Aorta (tissue), 5 donors: ENCODE data around the gene MAVS. TPM values are rescaled to one million over a fixed set of nuclear protein-coding genes. Genes with fewer than 3 reads are reported as not detected.
A peak's percentile ranks its signal among the peaks of the same experiment; 100 is the strongest.

Source experiments
- ATAC-seq: fragments of 200-7000 bp; cut with Tn5 transposase; one replicate; pipeline ENCODE4 v1.9.1; 2022; ENCODE audit warnings: moderate library complexity; ENCODE audit not compliant: low FRiP score
- DNase-seq, 2 donors: peaks; one replicate each; pipeline ENCODE4 v3.0.0-alpha.2; 2020
- H3K27ac ChIP-seq, 2 donors: one replicate each; pipeline ENCODE4 v1.5.1; 2013; ENCODE audit warnings: low read length in 2 of 2, mild to moderate bottlenecking in 2 of 2, moderate library complexity in 2 of 2, control low read depth in 1 of 2, inconsistent platforms in 1 of 2, low read depth in 1 of 2
- H3K27me3 ChIP-seq, 2 donors: one replicate each; pipeline ENCODE4 v1.6.1; 2013; ENCODE audit warnings: control low read depth in 1 of 2, low read length in 1 of 2, mild to moderate bottlenecking in 1 of 2, moderate library complexity in 1 of 2; ENCODE audit not compliant: insufficient read depth in 2 of 2, control insufficient read depth in 1 of 2
- H3K36me3 ChIP-seq, 2 donors: one replicate each; pipeline ENCODE4 v1.6.1; 2013; ENCODE audit warnings: control low read depth in 1 of 2, low read length in 1 of 2, mild to moderate bottlenecking in 1 of 2; ENCODE audit not compliant: insufficient read depth in 2 of 2, control insufficient read depth in 1 of 2
- H3K4me1 ChIP-seq, 2 donors: one replicate each; pipeline ENCODE4 v1.6.1; 2013; ENCODE audit warnings: low read length in 2 of 2, control low read depth in 1 of 2, mild to moderate bottlenecking in 1 of 2, moderate library complexity in 1 of 2; ENCODE audit not compliant: insufficient read depth in 2 of 2, control insufficient read depth in 1 of 2
- H3K4me3 ChIP-seq, 2 donors: one replicate each; pipeline ENCODE4 v1.5.1; 2013; ENCODE audit warnings: low read length in 2 of 2, control low read depth in 1 of 2, mild to moderate bottlenecking in 1 of 2
- H3K9me3 ChIP-seq: one replicate; pipeline ENCODE4 v1.6.1; 2013; ENCODE audit warnings: mild to moderate bottlenecking, low read length; ENCODE audit not compliant: control insufficient read depth
- WGBS, 2 donors: extraction: QIAGEN DNeasy Blood & Tissue Kit; methylation state at CpG; one replicate each; pipeline ENCODE4 v1.1.7; 2013; 5-methylcytosine and 5-hydroxymethylcytosine counted together
- intact Hi-C, 2 donors: fragments of 100-400 bp; cut with DNase I; formaldehyde crosslinking; loops; one replicate each; pipeline versions ENCODE4 v1.14.2 to v1.15.0; 2022
- long read RNA-seq, 2 donors: library from polyadenylated mRNA; unstranded; transcript quantifications; one replicate each; pipeline ENCODE4 v2.0.0, GENCODE V29; 2020 to 2021
- polyA plus RNA-seq, 2 donors: library from polyadenylated mRNA; stranded (reverse); fragments of 200-250 nt; gene quantifications; one replicate each; pipeline ENCODE4 v1.2.3, GENCODE V29; 2013
- total RNA-seq, 2 donors: library from RNA; stranded (reverse); fragmentation: NEBNext Ultra II Directional; extraction: Animal tissue kit (Norgen Biotek cat#: 25700); gene quantifications; one replicate each; pipeline ENCODE4 v1.2.1, GENCODE V29; 2021
- donor health status: healthy with polysubstance abuse.
- donor health status: Bipolar disorder and iron deficiency.
- donor health status: DM: no; HTN: no; CAD: no.
- donor health status: DM: no; HTN: no; CAD: no.
- donor health status: DM: yes; HTN: yes; CAD: no.

The MAVS gene
- total RNA-seq (10 to 100 TPM; 33.4 to 36.1 TPM), polyA plus RNA-seq (10 to 100 TPM; 11.1 to 14.6 TPM)
- long read RNA-seq, donor 1, full-length matches to known transcripts = 19 of 63 reads
- long read RNA-seq, donor 1, partial matches to known transcripts = 8 of 63 reads
- long read RNA-seq, donor 1, other reads (novel, unspliced or antisense) = 36 of 63 reads
- long read RNA-seq, donor 2, full-length matches to known transcripts = 1 of 27 reads
- long read RNA-seq, donor 2, partial matches to known transcripts = 1 of 27 reads
- long read RNA-seq, donor 2, other reads (novel, unspliced or antisense) = 25 of 27 reads

GRCh38 chr20:3846740-3847428, at the start of gene MAVS:
Gene MAVS (plus strand): TSS chr20:3846834. CDS start chr20:3854625, 7,791 bp downstream.
- no peaks in the 10 kb centered on the region for H3K4me1 ChIP-seq
- H3K4me3 ChIP-seq = peak within 1 kb of the TSS; percentile 22 to 92
- no peaks in the 10 kb centered on the region for H3K9me3 ChIP-seq
- H3K27me3 ChIP-seq = no peaks in the 10 kb centered on the region
- H3K27ac ChIP-seq = peak within 1 kb of the TSS; percentile 71 to 77
- 0% methylated on average over 50 to 72 of the region's 72 CpGs for WGBS, 2 donors
- intact Hi-C loops = loop anchor here (10.0 kb wide), 3 partner anchors 62 to 172 kb away; partner anchors contain the start of genes ADAM33 (in 1 of the 2), CENPB (in 1 of the 2) and SPEF1 (in 1 of the 2)
- DNase-seq = peak; percentile 92 to 96
- H3K36me3 ChIP-seq = no peaks in the 10 kb centered on the region
- peak; percentile 97 for ATAC-seq

GRCh38 chr20:3797226-3797545, 49.4 kb upstream of the MAVS start:
- intact Hi-C loops = no loop called here
- Histone ChIP-seq H3K9me3 (no peaks in the 10 kb centered on the region), H3K27me3 (no peaks in the 10 kb centered on the region), H3K4me1 (no peaks in the 10 kb centered on the region), H3K4me3 (no peak overlapping the region), H3K36me3 (no peaks in the 10 kb centered on the region), H3K27ac (no peak overlapping the region)
- DNase-seq (no peak), ATAC-seq (no peak)
- WGBS, 2 donors = 82 to 86% methylated on average over 5 of the region's 5 CpGs

GRCh38 chr20:3797592-3798372, 48.9 kb upstream of the MAVS start:
- Histone ChIP-seq H3K27ac (no peak overlapping the region), H3K27me3 (no peaks in the 10 kb centered on the region), H3K4me3 (no peak overlapping the region), H3K9me3 (no peaks in the 10 kb centered on the region), H3K36me3 (no peaks in the 10 kb centered on the region), H3K4me1 (no peaks in the 10 kb centered on the region)
- ATAC-seq = no peak
- intact Hi-C loops = no loop called here
- 78 to 79% methylated on average over 19 of the region's 19 CpGs for WGBS, 2 donors
- DNase-seq = peak in 1 of 2 donors; percentile 40

- H3K27ac ChIP-seq = no peak overlapping the region
- no peak for ATAC-seq
- intact Hi-C loops = no loop called here
- no peaks in the 10 kb centered on the region for H3K4me1 ChIP-seq
- 48 to 60% methylated on average over 5 of the region's 5 CpGs for WGBS, 2 donors
- no peak for DNase-seq
- H3K9me3 ChIP-seq = no peaks in the 10 kb centered on the region
- H3K4me3 ChIP-seq = no peak overlapping the region
- peaks cover 0 to 2% of the 10 kb centered on the region in 2 donors for H3K36me3 ChIP-seq
- H3K27me3 ChIP-seq = no peaks in the 10 kb centered on the region
Measured at GRCh38 chr20:3798373-3798768, 48.3 kb upstream of the MAVS start.

GRCh38 chr20:3798908-3799248, 47.8 kb upstream of the MAVS start:
- no peak for ATAC-seq
- intact Hi-C loops = no loop called here
- no peaks in the 10 kb centered on the region for H3K4me1 ChIP-seq
- H3K27me3 ChIP-seq = no peaks in the 10 kb centered on the region
- H3K36me3 ChIP-seq = peaks cover 0 to 2% of the 10 kb centered on the region in 2 donors
- peak in 1 of 2 donors; percentile 39 for DNase-seq
- H3K9me3 ChIP-seq = no peaks in the 10 kb centered on the region
- 50 to 55% methylated on average over 3 of the region's 3 CpGs for WGBS, 2 donors
- no peak overlapping the region for H3K27ac ChIP-seq
- no peak overlapping the region for H3K4me3 ChIP-seq

GRCh38 chr20:3800256-3800877, 46.3 kb upstream of the MAVS start:
- no peak overlapping the region for H3K4me3 ChIP-seq
- H3K27me3 ChIP-seq = no peaks in the 10 kb centered on the region
- H3K9me3 ChIP-seq = no peaks in the 10 kb centered on the region
- no peak overlapping the region for H3K27ac ChIP-seq
- intact Hi-C loops = no loop called here
- H3K36me3 ChIP-seq = peaks cover 0 to 4% of the 10 kb centered on the region in 2 donors
- H3K4me1 ChIP-seq = no peaks in the 10 kb centered on the region
- no peak for DNase-seq
- WGBS, 2 donors = 91% methylated on average over 17 to 18 of the region's 18 CpGs
- ATAC-seq = no peak

- ATAC-seq (no peak), DNase-seq (peak in 1 of 2 donors; percentile 42)
- Histone ChIP-seq H3K4me1 (no peaks in the 10 kb centered on the region), H3K9me3 (no peaks in the 10 kb centered on the region), H3K27me3 (no peaks in the 10 kb centered on the region), H3K27ac (no peak overlapping the region), H3K4me3 (no peak overlapping the region), H3K36me3 (peaks cover 0 to 4% of the 10 kb centered on the region in 2 donors)
- intact Hi-C loops = no loop called here
- WGBS, 2 donors = 88 to 95% methylated on average over 8 of the region's 8 CpGs
Measured at GRCh38 chr20:3800878-3801260, 45.8 kb upstream of the MAVS start.

- intact Hi-C loops = no loop called here
- peak in 1 of 2 donors; percentile 12 for DNase-seq
- Histone ChIP-seq H3K36me3 (peaks cover 0 to 4% of the 10 kb centered on the region in 2 donors), H3K9me3 (no peaks in the 10 kb centered on the region), H3K27me3 (no peaks in the 10 kb centered on the region), H3K4me1 (no peaks in the 10 kb centered on the region), H3K27ac (no peak overlapping the region), H3K4me3 (no peak overlapping the region)
- no peak for ATAC-seq
- 93 to 96% methylated on average over 4 of the region's 4 CpGs for WGBS, 2 donors
Measured at GRCh38 chr20:3801299-3801698, 45.3 kb upstream of the MAVS start.
